HEK293 (cell line): ENCODE measurements around the gene COL7A1.

ENCODE experiments used
- CTCF ChIA-PET: fragments of 350-600 bp; formaldehyde crosslinking; extraction: SDS; loops from one replicate; lab custom pipeline; 2021; ENCODE audit warnings: antibody characterized with exemption; lab: Yijun Ruan, JAX
- POLR2A ChIA-PET: fragments of 300-600 bp; formaldehyde crosslinking; extraction: SDS; loops from one replicate; lab custom pipeline; 2020; ENCODE audit warnings: antibody characterized with exemption, inconsistent platforms; lab: Yijun Ruan, JAX
- H3K27ac ChIP-seq: fragments of 200-500 bp; sonication (Bioruptor generic); 2 replicates; pipeline ENCODE4 v1.5.1; 2014; ENCODE audit warnings: low read depth, low read length, control low read depth, inconsistent platforms; ENCODE audit errors: extremely low read depth
- H3K36me3 ChIP-seq, 2 experiments: fragments of 200-500 bp in 1 of 2; sonication (Bioruptor generic) in 1 of 2; 1 replicate in 1 of 2; 2 replicates in 1 of 2; pipeline ENCODE4 v1.5.1; 2014 to 2017; ENCODE audit warnings: inconsistent platforms in 2 of 2, low read length in 2 of 2; ENCODE audit not compliant: control insufficient read depth in 2 of 2, insufficient read depth in 1 of 2
- H3K4me1 ChIP-seq: fragments of 200-500 bp; sonication (Bioruptor generic); 2 replicates; pipeline ENCODE4 v1.5.1; 2014; ENCODE audit warnings: mild to moderate bottlenecking, low read length, inconsistent platforms; ENCODE audit not compliant: control insufficient read depth, insufficient read depth
- H3K4me3 ChIP-seq: 2 replicates; pipeline ENCODE4 v1.5.1; 2011; ENCODE audit warnings: low read depth, mild to moderate bottlenecking, control low read depth, low read length, moderate library complexity
- H3K9me3 ChIP-seq: fragments of 200-500 bp; sonication (Bioruptor generic); 2 replicates; pipeline ENCODE4 v1.5.1; 2014; ENCODE audit warnings: low read depth, low read length, inconsistent platforms; ENCODE audit not compliant: control insufficient read depth, insufficient read depth
- EGR2 ChIP-seq: fragments of 450-650 bp; formaldehyde crosslinking; IDR thresholded peaks from 2 replicates; pipeline ENCODE4 v1.5.1; 2016; ENCODE audit warnings: low read depth, missing biosample characterization, missing genetic modification characterization
- GLI2 ChIP-seq: fragments of 450-650 bp; formaldehyde crosslinking; IDR thresholded peaks from 2 replicates; pipeline ENCODE4; 2017; ENCODE audit warnings: missing biosample characterization, missing genetic modification characterization, low read depth, borderline replicate concordance
- GLIS2 ChIP-seq: fragments of 450-650 bp; formaldehyde crosslinking; IDR thresholded peaks from 2 replicates; pipeline ENCODE4 v1.5.1; 2016; ENCODE audit warnings: missing biosample characterization, missing genetic modification characterization
- HOXA7 ChIP-seq: sonication (generic); formaldehyde crosslinking; IDR thresholded peaks from 2 replicates; pipeline ENCODE4 v1.8.1; 2022; ENCODE audit warnings: missing genetic modification reagents, borderline replicate concordance
- HOXD13 ChIP-seq: sonication (generic); formaldehyde crosslinking; IDR thresholded peaks from 2 replicates; pipeline ENCODE4 v1.8.0; 2022; ENCODE audit warnings: missing genetic modification reagents, borderline replicate concordance
- KLF9 ChIP-seq: fragments of 450-650 bp; formaldehyde crosslinking; IDR thresholded peaks from 2 replicates; pipeline ENCODE4 v1.5.1; 2016; ENCODE audit warnings: missing biosample characterization, missing genetic modification characterization, low read depth
- MZF1 ChIP-seq: fragments of 450-650 bp; formaldehyde crosslinking; IDR thresholded peaks from 2 replicates; pipeline ENCODE4 v1.5.1; 2017; ENCODE audit warnings: missing biosample characterization, missing genetic modification characterization, borderline replicate concordance
- SCRT2 ChIP-seq: fragments of 450-650 bp; formaldehyde crosslinking; IDR thresholded peaks from 2 replicates; pipeline ENCODE4 v1.5.1; 2016; ENCODE audit warnings: missing biosample characterization, missing genetic modification characterization
- ZBTB48 ChIP-seq: fragments of 450-650 bp; formaldehyde crosslinking; IDR thresholded peaks from 2 replicates; pipeline ENCODE4 v1.5.1; 2016; ENCODE audit warnings: missing biosample characterization, missing genetic modification characterization
- ZBTB8A ChIP-seq: fragments of 450-650 bp; formaldehyde crosslinking; IDR thresholded peaks from 2 replicates; pipeline ENCODE4 v1.5.1; 2016; ENCODE audit warnings: missing biosample characterization, missing genetic modification characterization
- ZFP69B ChIP-seq: fragments of 450-650 bp; formaldehyde crosslinking; IDR thresholded peaks from 2 replicates; pipeline ENCODE4 v1.5.1; 2016; ENCODE audit warnings: missing biosample characterization, missing genetic modification characterization
- ZNF133 ChIP-seq: fragments of 450-650 bp; formaldehyde crosslinking; IDR thresholded peaks from 2 replicates; pipeline ENCODE4 v1.5.1; 2016; ENCODE audit warnings: missing biosample characterization, missing genetic modification characterization
- ZNF16 ChIP-seq: fragments of 450-650 bp; formaldehyde crosslinking; IDR thresholded peaks from 2 replicates; pipeline ENCODE4 v1.5.1; 2016; ENCODE audit warnings: low read depth, missing biosample characterization, missing genetic modification characterization
- ZNF202 ChIP-seq: fragments of 450-650 bp; formaldehyde crosslinking; IDR thresholded peaks from 2 replicates; pipeline ENCODE4 v1.5.1; 2016; ENCODE audit warnings: missing biosample characterization, missing genetic modification characterization, borderline replicate concordance
- ZNF211 ChIP-seq: fragments of 450-650 bp; formaldehyde crosslinking; IDR thresholded peaks from 2 replicates; pipeline ENCODE4 v1.5.1; 2016; ENCODE audit warnings: low read depth, missing biosample characterization, missing genetic modification characterization
- ZNF266 ChIP-seq: fragments of 450-650 bp; formaldehyde crosslinking; IDR thresholded peaks from 2 replicates; pipeline ENCODE4 v1.5.1; 2016; ENCODE audit warnings: missing biosample characterization, missing genetic modification characterization, low read depth
- ZNF350 ChIP-seq: fragments of 450-650 bp; formaldehyde crosslinking; IDR thresholded peaks from 2 replicates; pipeline ENCODE4 v1.5.0; 2017; ENCODE audit warnings: missing biosample characterization, mild to moderate bottlenecking, missing genetic modification characterization
- ZNF600 ChIP-seq: fragments of 450-650 bp; formaldehyde crosslinking; IDR thresholded peaks from 2 replicates; pipeline ENCODE4 v1.5.1; 2016; ENCODE audit warnings: missing biosample characterization, missing genetic modification characterization
- ZNF626 ChIP-seq: fragments of 450-650 bp; sonication (Bioruptor Pico); formaldehyde crosslinking; IDR thresholded peaks from 2 replicates; pipeline ENCODE4 v1.5.1; 2018; ENCODE audit warnings: missing biosample characterization, missing genetic modification characterization, inconsistent platforms
- ZNF629 ChIP-seq: fragments of 450-650 bp; formaldehyde crosslinking; IDR thresholded peaks from 2 replicates; pipeline ENCODE4 v1.5.1; 2017; ENCODE audit warnings: missing biosample characterization, missing genetic modification characterization
- ZNF654 ChIP-seq: fragments of 450-650 bp; formaldehyde crosslinking; IDR thresholded peaks from 2 replicates; pipeline ENCODE4 v1.5.1; 2016; ENCODE audit warnings: low read depth, missing biosample characterization, missing genetic modification characterization
- ZXDB ChIP-seq: fragments of 450-650 bp; formaldehyde crosslinking; IDR thresholded peaks from 2 replicates; pipeline ENCODE4 v1.5.1; 2016; ENCODE audit warnings: missing biosample characterization, missing genetic modification characterization
- TF ChIP-seq, protein P1 (sequence below): fragments of 450-650 bp; formaldehyde crosslinking; IDR thresholded peaks from 2 replicates; pipeline ENCODE4 v1.5.1; 2016; ENCODE audit warnings: missing biosample characterization, missing genetic modification characterization
- TF ChIP-seq, protein P2 (sequence below): fragments of 450-650 bp; formaldehyde crosslinking; IDR thresholded peaks from 2 replicates; pipeline ENCODE4 v1.5.1; 2017; ENCODE audit warnings: missing biosample characterization, missing genetic modification characterization
- TF ChIP-seq, protein P3 (sequence below): fragments of 450-650 bp; formaldehyde crosslinking; IDR thresholded peaks from 2 replicates; pipeline ENCODE4 v1.5.0; 2017; ENCODE audit warnings: missing biosample characterization, missing genetic modification characterization, borderline replicate concordance

The COL7A1 gene

GRCh38 chr3:48591886-48592518 lies 3.1 kb downstream of the COL7A1 start:
- H3K27ac ChIP-seq, result no peak overlapping the region
- CTCF ChIA-PET, result no interaction called here
- no peaks in the 10 kb centered on the region for H3K9me3 ChIP-seq
- peaks cover 0 to 4% of the 10 kb centered on the region in 2 experiments; a peak in 1 of 3 replicates for H3K36me3 ChIP-seq
- POLR2A ChIA-PET, result no interaction called here
- TF ChIP-seq HOXD13, result no peak
- no peak for TF ChIP-seq ZNF350
- TF ChIP-seq, protein P1, sequence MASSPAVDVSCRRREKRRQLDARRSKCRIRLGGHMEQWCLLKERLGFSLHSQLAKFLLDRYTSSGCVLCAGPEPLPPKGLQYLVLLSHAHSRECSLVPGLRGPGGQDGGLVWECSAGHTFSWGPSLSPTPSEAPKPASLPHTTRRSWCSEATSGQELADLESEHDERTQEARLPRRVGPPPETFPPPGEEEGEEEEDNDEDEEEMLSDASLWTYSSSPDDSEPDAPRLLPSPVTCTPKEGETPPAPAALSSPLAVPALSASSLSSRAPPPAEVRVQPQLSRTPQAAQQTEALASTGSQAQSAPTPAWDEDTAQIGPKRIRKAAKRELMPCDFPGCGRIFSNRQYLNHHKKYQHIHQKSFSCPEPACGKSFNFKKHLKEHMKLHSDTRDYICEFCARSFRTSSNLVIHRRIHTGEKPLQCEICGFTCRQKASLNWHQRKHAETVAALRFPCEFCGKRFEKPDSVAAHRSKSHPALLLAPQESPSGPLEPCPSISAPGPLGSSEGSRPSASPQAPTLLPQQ (tag by site-specific recombination), result peak; percentile 47; the same call in 1 of the 2 replicates
- TF ChIP-seq ZFP69B (tag by site-specific recombination), result peak; percentile 63
- TF ChIP-seq, all 188 proteins: peak for 2
- Histone ChIP-seq H3K4me1 (no peaks in the 10 kb centered on the region), H3K4me3 (no peak overlapping the region)

DNA sequence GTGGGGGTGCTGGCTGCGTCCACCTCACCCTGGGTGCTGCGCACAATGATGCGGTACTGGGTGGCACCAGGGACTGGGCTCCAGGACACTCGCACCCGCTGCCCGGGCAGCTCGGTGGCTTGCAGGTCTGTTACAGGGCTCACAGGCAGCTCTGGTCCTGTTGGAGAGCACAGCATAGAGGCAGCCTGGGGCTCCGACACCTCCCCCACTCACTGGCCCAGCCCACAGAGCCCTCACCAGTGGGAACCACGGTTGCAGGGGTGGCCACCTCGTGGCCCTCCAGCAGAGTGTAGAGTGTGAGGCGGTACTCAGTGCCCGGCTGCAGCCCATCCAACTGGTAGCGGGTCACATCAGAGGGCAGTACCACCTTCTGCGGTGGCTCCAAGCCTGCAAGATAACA lies 3.7 kb downstream of the COL7A1 start:
- Histone ChIP-seq H3K36me3 (peaks cover 0 to 1% of the 10 kb centered on the region in 2 experiments; a peak in 1 of 3 replicates), H3K9me3 (no peaks in the 10 kb centered on the region), H3K4me3 (no peak overlapping the region), H3K4me1 (no peaks in the 10 kb centered on the region), H3K27ac (no peak overlapping the region)
- ChIA-PET CTCF (no interaction called here), POLR2A (no interaction called here)
- TF ChIP-seq MZF1 (tag by site-specific recombination) (no peak), ZNF16 (no peak), ZBTB8A (no peak), GLIS2 (no peak), ZNF654 (tag by site-specific recombination) (no peak), KLF9 (tag by site-specific recombination) (no peak), ZNF211 (tag by site-specific recombination) (no peak)

DNA sequence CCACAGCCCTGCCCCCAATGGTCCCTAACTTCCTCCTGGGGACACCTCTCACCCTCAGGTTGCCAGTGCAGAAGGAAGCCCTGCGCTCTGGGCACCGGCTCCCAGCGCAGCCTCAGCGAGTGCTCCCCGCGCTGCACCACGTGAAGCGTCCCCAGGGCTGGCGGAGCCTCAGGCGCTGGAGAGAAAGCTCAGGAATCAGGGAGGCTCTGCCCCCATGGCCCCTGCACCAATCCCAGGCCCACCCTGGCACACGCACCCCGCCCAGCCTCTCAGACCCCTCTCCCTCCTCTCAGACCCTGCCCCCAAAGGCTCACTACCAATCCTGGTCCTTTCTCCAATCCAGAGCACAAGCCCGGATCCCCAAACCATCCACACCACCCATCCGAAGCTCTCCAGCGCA lies 6.9 kb downstream of the COL7A1 start:
- ChIA-PET POLR2A (no interaction called here), CTCF (no interaction called here)
- TF ChIP-seq, protein P2, sequence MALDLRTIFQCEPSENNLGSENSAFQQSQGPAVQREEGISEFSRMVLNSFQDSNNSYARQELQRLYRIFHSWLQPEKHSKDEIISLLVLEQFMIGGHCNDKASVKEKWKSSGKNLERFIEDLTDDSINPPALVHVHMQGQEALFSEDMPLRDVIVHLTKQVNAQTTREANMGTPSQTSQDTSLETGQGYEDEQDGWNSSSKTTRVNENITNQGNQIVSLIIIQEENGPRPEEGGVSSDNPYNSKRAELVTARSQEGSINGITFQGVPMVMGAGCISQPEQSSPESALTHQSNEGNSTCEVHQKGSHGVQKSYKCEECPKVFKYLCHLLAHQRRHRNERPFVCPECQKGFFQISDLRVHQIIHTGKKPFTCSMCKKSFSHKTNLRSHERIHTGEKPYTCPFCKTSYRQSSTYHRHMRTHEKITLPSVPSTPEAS (tag by site-specific recombination), result no peak
- TF ChIP-seq ZNF654 (tag by site-specific recombination) (no peak), EGR2 (tag by site-specific recombination) (no peak), SCRT2 (tag by site-specific recombination) (no peak), ZNF629 (tag by site-specific recombination) (no peak)
- H3K9me3 ChIP-seq, result no peaks in the 10 kb centered on the region
- no peak overlapping the region for H3K27ac ChIP-seq
- no peaks in the 10 kb centered on the region for H3K4me1 ChIP-seq
- peaks cover 0 to 3% of the 10 kb centered on the region in 2 experiments; a peak in 1 of 3 replicates for H3K36me3 ChIP-seq
- H3K4me3 ChIP-seq, result no peak overlapping the region

DNA sequence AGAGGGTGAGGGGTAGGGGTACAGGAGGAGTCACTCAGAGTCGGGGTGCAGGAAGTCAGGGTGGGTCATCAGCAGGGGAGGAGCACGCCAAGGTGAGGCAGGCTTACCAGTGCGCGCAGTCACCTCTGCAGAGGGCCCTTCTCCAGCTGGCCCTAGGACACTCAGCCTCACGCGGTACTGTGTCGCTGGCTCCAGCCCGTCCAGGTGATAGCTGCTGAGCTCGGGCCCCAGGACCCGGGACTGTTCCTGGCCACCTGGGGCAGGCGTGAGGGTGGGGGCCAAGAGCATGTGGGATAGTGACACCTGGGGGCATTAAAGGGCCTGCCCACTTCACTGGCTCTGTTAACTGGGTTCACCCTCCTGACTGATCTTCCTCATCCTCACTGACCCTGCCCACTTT lies 7.4 kb downstream of the COL7A1 start:
- Histone ChIP-seq H3K9me3 (no peaks in the 10 kb centered on the region), H3K4me1 (no peaks in the 10 kb centered on the region), H3K4me3 (no peak overlapping the region), H3K36me3 (peaks cover 0 to 3% of the 10 kb centered on the region in 2 experiments; a peak in 1 of 3 replicates), H3K27ac (no peak overlapping the region)
- ChIA-PET POLR2A (no interaction called here), CTCF (no interaction called here)
- TF ChIP-seq, protein P3, sequence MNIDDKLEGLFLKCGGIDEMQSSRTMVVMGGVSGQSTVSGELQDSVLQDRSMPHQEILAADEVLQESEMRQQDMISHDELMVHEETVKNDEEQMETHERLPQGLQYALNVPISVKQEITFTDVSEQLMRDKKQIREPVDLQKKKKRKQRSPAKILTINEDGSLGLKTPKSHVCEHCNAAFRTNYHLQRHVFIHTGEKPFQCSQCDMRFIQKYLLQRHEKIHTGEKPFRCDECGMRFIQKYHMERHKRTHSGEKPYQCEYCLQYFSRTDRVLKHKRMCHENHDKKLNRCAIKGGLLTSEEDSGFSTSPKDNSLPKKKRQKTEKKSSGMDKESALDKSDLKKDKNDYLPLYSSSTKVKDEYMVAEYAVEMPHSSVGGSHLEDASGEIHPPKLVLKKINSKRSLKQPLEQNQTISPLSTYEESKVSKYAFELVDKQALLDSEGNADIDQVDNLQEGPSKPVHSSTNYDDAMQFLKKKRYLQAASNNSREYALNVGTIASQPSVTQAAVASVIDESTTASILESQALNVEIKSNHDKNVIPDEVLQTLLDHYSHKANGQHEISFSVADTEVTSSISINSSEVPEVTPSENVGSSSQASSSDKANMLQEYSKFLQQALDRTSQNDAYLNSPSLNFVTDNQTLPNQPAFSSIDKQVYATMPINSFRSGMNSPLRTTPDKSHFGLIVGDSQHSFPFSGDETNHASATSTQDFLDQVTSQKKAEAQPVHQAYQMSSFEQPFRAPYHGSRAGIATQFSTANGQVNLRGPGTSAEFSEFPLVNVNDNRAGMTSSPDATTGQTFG (tag by site-specific recombination), result no peak
- TF ChIP-seq ZNF202 (no peak), ZNF266 (no peak), ZBTB48 (tag by site-specific recombination) (no peak), GLI2 (no peak), ZNF133 (no peak), MZF1 (tag by site-specific recombination) (no peak), ZNF626 (no peak), ZNF600 (tag by site-specific recombination) (no peak), ZXDB (no peak), HOXA7 (CRISPR knock-in tag) (no peak)
